HG02610 (cell line): ENCODE data around the gene P2RX3.

Source experiments
- ATAC-seq: cut with Tn5 transposase; IDR thresholded peaks from one replicate; pipeline ENCODE4 v1.9.1; 2021; ENCODE audit warnings: mild to moderate bottlenecking, moderate library complexity; ENCODE audit not compliant: unreplicated experiment

P2RX3 gene

GRCh38 chr11:57368106-57368844 lies 30.1 kb downstream of the P2RX3 start:
- ATAC-seq, result no peak

- no peak for ATAC-seq
Observed at GRCh38 chr11:57368845-57369232, 30.7 kb downstream of the P2RX3 start.

- no peak for ATAC-seq
Observed at GRCh38 chr11:57370251-57370650, 32.1 kb downstream of the P2RX3 start.

GRCh38 chr11:57370941-57371340 lies 32.8 kb downstream of the P2RX3 start:
- no peak for ATAC-seq

GRCh38 chr11:57373146-57373545 lies 35.0 kb downstream of the P2RX3 start:
- ATAC-seq, result no peak

GRCh38 chr11:57374966-57375365 lies 36.8 kb downstream of the P2RX3 start:
- no peak for ATAC-seq

GRCh38 chr11:57375490-57375889 lies 37.3 kb downstream of the P2RX3 start:
- no peak for ATAC-seq

GRCh38 chr11:57376095-57377090 lies 38.2 kb downstream of the P2RX3 start:
- no peak for ATAC-seq

GRCh38 chr11:57377107-57377506 lies 39.0 kb downstream of the P2RX3 start:
- no peak for ATAC-seq

- ATAC-seq, result no peak
Observed at GRCh38 chr11:57378186-57378585, 40.0 kb downstream of the P2RX3 start.

- ATAC-seq, result no peak
Observed at GRCh38 chr11:57379732-57380131, 41.6 kb downstream of the P2RX3 start.

GRCh38 chr11:57380975-57381374 lies 42.8 kb downstream of the P2RX3 start, which contains the start of gene PRG3:
PRG3 (minus strand) TSS chr11:57381150; CDS start chr11:57380708, 442 bp downstream.
- ATAC-seq, result no peak

GRCh38 chr11:57386178-57386940 lies 48.2 kb downstream of the P2RX3 start:
- no peak for ATAC-seq

GRCh38 chr11:57387289-57388030 lies 49.3 kb downstream of the P2RX3 start:
- no peak for ATAC-seq

- no peak for ATAC-seq
Observed at GRCh38 chr11:57390535-57390934, 52.4 kb downstream of the P2RX3 start, which contains the start of gene PRG2. PRG2 (minus strand) TSS chr11:57390650; CDS start chr11:57389944, 706 bp downstream.

- no peak for ATAC-seq
Observed at GRCh38 chr11:57391111-57391510, 53.0 kb downstream of the P2RX3 start.

GRCh38 chr11:57391539-57391938 lies 53.4 kb downstream of the P2RX3 start:
- no peak for ATAC-seq

- ATAC-seq, result no peak
Observed at GRCh38 chr11:57392066-57392762, 54.1 kb downstream of the P2RX3 start.

- no peak for ATAC-seq
Observed at GRCh38 chr11:57392763-57393105, 54.6 kb downstream of the P2RX3 start.
